CD4-positive, alpha-beta T cell (primary cell): Measurements from ENCODE around the gene CEBPE. TPM values are rescaled to one million over a fixed set of nuclear protein-coding genes. Genes with fewer than 3 reads are reported as not detected.

Experiments used
- ATAC-seq: fragments of 200-7000 bp; cut with Tn5 transposase; one replicate; pipeline ENCODE4 v1.10.0; 2022; ENCODE audit warnings: mild to moderate bottlenecking; ENCODE audit not compliant: poor library complexity
- CTCF ChIA-PET: fragments of 350-600 bp; sonication (Branson Sonifier 250); formaldehyde crosslinking; loops from one replicate; lab custom pipeline; 2021; ENCODE audit warnings: antibody characterized with exemption, inconsistent platforms; lab: Charles Lee
- POLR2A ChIA-PET: fragments of 350-600 bp; sonication (Branson Sonifier 250); formaldehyde crosslinking; loops from one replicate; lab custom pipeline; 2021; ENCODE audit warnings: antibody characterized with exemption, inconsistent platforms; lab: Charles Lee
- DNase-seq, 14 experiments: peaks; one replicate each; pipeline ENCODE4 v3.0.0-alpha.2; 2013 to 2020; ENCODE audit warnings: mixed read lengths in 2 of 14
- H3K27ac ChIP-seq, 2 donors: one replicate each; pipeline versions ENCODE4 v1.5.1 to v1.7.0; 2013; ENCODE audit warnings: low read length in 2 of 2, low read depth in 1 of 2, mild to moderate bottlenecking in 1 of 2
- H3K27me3 ChIP-seq, 2 experiments: 1 replicate in 1 of 2; 2 replicates in 1 of 2; pipeline versions ENCODE4 v1.6.1 to v1.7.0; 2013; ENCODE audit warnings: low read length in 2 of 2, control low read depth in 1 of 2, mild to moderate bottlenecking in 1 of 2, moderate library complexity in 1 of 2; ENCODE audit not compliant: insufficient read depth in 2 of 2, control insufficient read depth in 1 of 2
- H3K36me3 ChIP-seq: one replicate; pipeline ENCODE4 v1.6.1; 2013; ENCODE audit warnings: low read length, control low read depth; ENCODE audit not compliant: insufficient read depth
- H3K4me1 ChIP-seq: one replicate; pipeline ENCODE4 v1.6.1; 2013; ENCODE audit warnings: low read length, control low read depth; ENCODE audit not compliant: insufficient read depth
- H3K4me3 ChIP-seq: one replicate; pipeline ENCODE4 v1.5.1; 2013; ENCODE audit warnings: mild to moderate bottlenecking, low read length, moderate library complexity
- H3K9me3 ChIP-seq, 2 experiments: 1 replicate in 1 of 2; 2 replicates in 1 of 2; pipeline versions ENCODE4 v1.6.1 to v1.7.0; 2013; ENCODE audit warnings: low read length in 2 of 2, mild to moderate bottlenecking in 2 of 2, control low read depth in 1 of 2, moderate library complexity in 1 of 2; ENCODE audit not compliant: control insufficient read depth in 1 of 2, insufficient read depth in 1 of 2
- H3K27ac Mint-ChIP-seq: one replicate; pipeline ENCODE4 v1.8.0; 2020; ENCODE audit warnings: mixed read lengths
- H3K27me3 Mint-ChIP-seq: one replicate; pipeline ENCODE4 v1.8.0; 2021; ENCODE audit warnings: mixed read lengths
- H3K36me3 Mint-ChIP-seq: one replicate; pipeline ENCODE4 v1.8.0; 2021; ENCODE audit warnings: low read depth, mixed read lengths
- H3K4me1 Mint-ChIP-seq: one replicate; pipeline ENCODE4 v1.8.0; 2021; ENCODE audit warnings: low read depth, mixed read lengths
- H3K4me3 Mint-ChIP-seq: one replicate; pipeline ENCODE4 v1.8.0; 2020; ENCODE audit warnings: mild to moderate bottlenecking, mixed read lengths
- H3K9me3 Mint-ChIP-seq: one replicate; pipeline ENCODE4 v1.8.0; 2020; ENCODE audit warnings: mixed read lengths
- CTCF ChIP-seq: fragments of 200-600 bp; IDR thresholded peaks from one replicate; pipeline ENCODE4 v1.8.0; 2022; ENCODE audit warnings: antibody characterized with exemption, mild to moderate bottlenecking
- intact Hi-C, 2 experiments: fragments of 100-400 bp; cut with DNase I in 1 of 2; cut with micrococcal nuclease in 1 of 2; formaldehyde crosslinking; loops; one replicate each; pipeline versions ENCODE4 v1.15.1 to v1.9.0; 2023 to 2025; cut with DNase I, micrococcal nuclease
- total RNA-seq, 174 experiments: library from RNA in 2 of 174; stranded (reverse) in 2 of 174; gene quantifications; one replicate each; pipeline ENCODE4 v1.2.3 and lab custom pipeline; 2021 to 2026

Gene CEBPE
- total RNA-seq, 2 experiments from 2014 or later: not detected

DNA sequence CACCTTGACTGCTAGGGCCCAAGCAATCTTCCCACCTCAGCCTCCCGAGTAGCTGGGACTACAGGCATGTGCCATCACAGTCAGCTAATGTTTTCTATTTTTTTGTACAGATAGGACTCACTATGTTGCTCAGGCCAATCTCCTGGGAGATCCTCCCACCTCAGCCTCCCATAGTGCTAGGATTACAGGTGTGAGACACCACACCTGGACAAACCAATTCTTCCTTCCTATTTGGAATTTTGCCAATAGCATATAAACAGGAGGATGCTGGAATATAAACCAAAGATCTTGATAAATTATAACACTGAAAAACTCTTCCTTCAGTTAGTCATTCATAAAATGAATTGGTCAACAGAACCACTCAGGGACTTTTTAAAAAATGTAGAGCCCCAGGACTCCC, 32.5 kb downstream of the CEBPE start:
- no peaks in the 10 kb centered on the region for H3K4me1 ChIP-seq
- no peak for TF ChIP-seq CTCF
- POLR2A ChIA-PET: interaction anchor here (0.9 to 1.4 kb wide), 3 partner anchors 8 to 12 kb away, joined by 3 to 4 read pairs (median 4); partner anchors contain the start of gene ACIN1
- H3K36me3 ChIP-seq: peaks cover 95% of the 10 kb centered on the region
- no peaks in the 10 kb centered on the region for H3K27me3 Mint-ChIP-seq
- H3K27me3 ChIP-seq: no peaks in the 10 kb centered on the region
- intact Hi-C loops: no loop called here
- no peak overlapping the region for H3K4me3 ChIP-seq
- no peaks in the 10 kb centered on the region for H3K9me3 Mint-ChIP-seq
- no peak overlapping the region for H3K27ac ChIP-seq
- ATAC-seq (no peak), DNase-seq (no peak)
- H3K4me1 Mint-ChIP-seq: peaks cover 37% of the 10 kb centered on the region
- peaks cover 84% of the 10 kb centered on the region for H3K36me3 Mint-ChIP-seq
- H3K4me3 Mint-ChIP-seq: no peak overlapping the region
- no peaks in the 10 kb centered on the region for H3K9me3 ChIP-seq
- H3K27ac Mint-ChIP-seq: no peak overlapping the region
- CTCF ChIA-PET: interaction anchor here (1.3 to 3.4 kb wide), 2 partner anchors 9 to 18 kb away, joined by 6 to 13 read pairs; no protein-coding TSS in a partner anchor

DNA sequence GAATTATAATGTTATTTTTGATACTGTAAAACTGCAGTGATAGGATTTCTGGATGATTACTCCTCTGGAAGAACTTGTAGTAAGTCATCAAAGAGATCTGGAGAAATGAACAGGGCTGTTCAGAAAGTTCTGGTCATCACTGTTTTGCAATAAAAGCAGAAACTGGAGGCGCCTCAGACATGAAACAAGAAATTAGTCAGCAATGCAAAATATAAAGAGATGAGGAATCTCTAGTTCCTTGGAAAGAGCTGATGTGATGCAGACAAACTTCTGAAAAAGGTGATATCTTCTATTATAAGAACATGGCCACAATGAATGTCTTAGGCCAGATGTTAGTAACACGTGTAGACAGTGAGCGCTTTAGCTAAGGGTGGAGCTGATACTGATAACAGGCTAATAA, 33.6 kb downstream of the CEBPE start:
- Mint-ChIP-seq H3K27me3 (no peaks in the 10 kb centered on the region), H3K4me1 (peaks cover 35% of the 10 kb centered on the region), H3K9me3 (no peaks in the 10 kb centered on the region), H3K4me3 (no peak overlapping the region), H3K36me3 (peaks cover 92% of the 10 kb centered on the region), H3K27ac (no peak overlapping the region)
- POLR2A ChIA-PET: interaction anchor here (0.9 to 1.4 kb wide), 2 partner anchors 9 to 11 kb away, joined by 3 to 4 read pairs; partner anchors contain the start of gene ACIN1
- intact Hi-C loops: no loop called here
- no peaks in the 10 kb centered on the region for H3K27me3 ChIP-seq
- no peak for TF ChIP-seq CTCF
- no peak overlapping the region for H3K27ac ChIP-seq
- CTCF ChIA-PET: interaction anchor here (1.3 to 3.4 kb wide), 3 partner anchors 8 to 35 kb away, joined by 3 to 13 read pairs (median 6); no protein-coding TSS in a partner anchor
- peaks cover 98% of the 10 kb centered on the region for H3K36me3 ChIP-seq
- ATAC-seq (no peak), DNase-seq (no peak)
- H3K4me3 ChIP-seq: no peak overlapping the region
- H3K9me3 ChIP-seq: no peaks in the 10 kb centered on the region
- H3K4me1 ChIP-seq: no peaks in the 10 kb centered on the region

DNA sequence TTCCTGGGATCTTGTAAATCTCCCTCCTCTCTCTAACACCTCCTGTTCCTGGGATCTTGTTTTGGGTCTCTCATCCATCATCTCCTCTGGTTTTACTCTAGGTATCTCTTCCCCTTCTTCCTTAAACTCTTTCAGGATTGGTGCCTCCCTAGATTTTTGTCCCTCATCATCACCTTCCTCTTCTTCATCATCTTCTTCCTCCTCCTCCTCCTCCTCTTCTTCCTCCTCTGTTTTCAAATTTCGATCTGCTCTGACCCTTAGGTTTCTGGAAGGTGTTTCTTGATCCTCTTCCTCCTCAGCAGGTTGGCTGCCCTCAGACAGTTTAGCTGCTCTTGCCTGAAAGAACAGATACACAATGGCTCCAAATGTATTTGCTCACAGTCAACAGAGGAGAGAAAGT, 38.6 kb downstream of the CEBPE start:
- no peaks in the 10 kb centered on the region for H3K27me3 ChIP-seq
- CTCF ChIA-PET: interaction anchor here (1.2 kb wide), 1 partner anchor 14 kb away, joined by 5 read pairs; the partner anchor contains the start of gene ACIN1
- H3K27me3 Mint-ChIP-seq: no peaks in the 10 kb centered on the region
- DNase-seq: no peak
- no peaks in the 10 kb centered on the region for H3K9me3 ChIP-seq
- no peak overlapping the region for H3K4me3 Mint-ChIP-seq
- POLR2A ChIA-PET: interaction anchor here (1.1 to 2.0 kb wide), 3 partner anchors 9 to 15 kb away, joined by 4 to 7 read pairs (median 5); partner anchors contain the start of genes ACIN1 and C14orf119
- no peaks in the 10 kb centered on the region for H3K4me1 ChIP-seq
- ATAC-seq: no peak
- H3K36me3 Mint-ChIP-seq: peaks cover 92% of the 10 kb centered on the region
- peaks cover 98% of the 10 kb centered on the region for H3K36me3 ChIP-seq
- H3K27ac ChIP-seq: no peak overlapping the region
- intact Hi-C loops: no loop called here
- H3K27ac Mint-ChIP-seq: peak overlapping the region; percentile 64
- no peaks in the 10 kb centered on the region for H3K9me3 Mint-ChIP-seq
- TF ChIP-seq CTCF: no peak
- H3K4me3 ChIP-seq: no peak overlapping the region
- peaks cover 5% of the 10 kb centered on the region for H3K4me1 Mint-ChIP-seq
